Psoas muscle (tissue), 8 donors: ENCODE results near the gene SPDYE3. TPM values are rescaled to one million over a fixed set of nuclear protein-coding genes. Genes with fewer than 3 reads are reported as not detected.
"Not testable (repeated sequence)": the region's sequence is repeated elsewhere in the genome, so short reads cannot be mapped to it uniquely, and the experiment has no call there.

ENCODE experiments used
- ATAC-seq, 4 donors: fragments of 200-7000 bp; cut with Tn5 transposase; one replicate each; pipeline ENCODE4 v1.9.1; 2020; ENCODE audit warnings: moderate library complexity in 3 of 4, mild to moderate bottlenecking in 2 of 4
- DNase-seq, 2 donors: peaks; one replicate each; pipeline ENCODE4 v3.0.0-alpha.2; 2020
- H3K27ac ChIP-seq: fragments of 200-600 bp; one replicate; pipeline ENCODE4 v1.8.0; 2022
- H3K27me3 ChIP-seq, 3 donors: fragments of 200-600 bp in 1 of 3; one replicate each; pipeline versions ENCODE4 v1.6.1 to v1.8.0; 2013 to 2022; ENCODE audit warnings: low read length in 2 of 3, mild to moderate bottlenecking in 2 of 3, moderate library complexity in 1 of 3; ENCODE audit not compliant: insufficient read depth in 3 of 3
- H3K36me3 ChIP-seq, 2 donors: fragments of 200-600 bp in 1 of 2; one replicate each; pipeline versions ENCODE4 v1.6.1 to v1.8.0; 2013 to 2022; ENCODE audit warnings: low read depth in 1 of 2, mild to moderate bottlenecking in 1 of 2, moderate library complexity in 1 of 2; ENCODE audit not compliant: insufficient read depth in 1 of 2
- H3K4me1 ChIP-seq: fragments of 200-600 bp; one replicate; pipeline ENCODE4 v1.8.0; 2022
- H3K4me3 ChIP-seq: fragments of 200-600 bp; one replicate; pipeline ENCODE4 v1.8.0; 2022; ENCODE audit warnings: mild to moderate bottlenecking
- H3K9me3 ChIP-seq: fragments of 200-600 bp; one replicate; pipeline ENCODE4 v1.8.0; 2022
- CTCF ChIP-seq: fragments of 200-600 bp; IDR thresholded peaks from one replicate; pipeline ENCODE4 v1.8.0; 2022; ENCODE audit warnings: antibody characterized with exemption
- WGBS, 3 donors: extraction: QIAGEN DNeasy Blood & Tissue Kit; methylation state at CpG; one replicate each; pipeline versions ENCODE4 v1.1.6 to v1.1.7; 2013; 5-methylcytosine and 5-hydroxymethylcytosine counted together
- intact Hi-C, 2 donors: fragments of 100-400 bp; cut with DNase I; formaldehyde crosslinking; loops; one replicate each; pipeline versions ENCODE4 v1.11.0 to v1.14.2; 2022
- polyA plus RNA-seq, 3 donors: library from polyadenylated mRNA; stranded (reverse); fragments of 200-250 nt; gene quantifications; one replicate each; pipeline ENCODE4 v1.2.3, GENCODE V29; 2013
- total RNA-seq, 4 donors: library from RNA; stranded (reverse); fragmentation: NEBNext Ultra II Directional in 2 of 4; extraction: Animal tissue kit (Norgen Biotek cat#: 25700) in 2 of 4; gene quantifications; one replicate each; pipeline versions ENCODE4 v1.2.1 to v1.2.4, GENCODE V29; 2021 to 2023
- donor health status: healthy with polysubstance abuse.
- donor health status: DM: no; HTN: no; CAD: no; lungs with moderate emphysema.
- donor health status: Bipolar disorder and iron deficiency.
- donor health status: healthy.
- donor health status: DM: yes; HTN: yes; CAD: no.
- donor health status: DM: no; HTN: no; CAD: no.
- donor health status: DM: no; HTN: no; CAD: no.
- donor health status: DM: yes; HTN: yes; CAD: no.

The SPDYE3 gene
- total and polyA plus RNA-seq, 7 donors = 0.09 to 0.19 TPM; not detected in 5

DNA sequence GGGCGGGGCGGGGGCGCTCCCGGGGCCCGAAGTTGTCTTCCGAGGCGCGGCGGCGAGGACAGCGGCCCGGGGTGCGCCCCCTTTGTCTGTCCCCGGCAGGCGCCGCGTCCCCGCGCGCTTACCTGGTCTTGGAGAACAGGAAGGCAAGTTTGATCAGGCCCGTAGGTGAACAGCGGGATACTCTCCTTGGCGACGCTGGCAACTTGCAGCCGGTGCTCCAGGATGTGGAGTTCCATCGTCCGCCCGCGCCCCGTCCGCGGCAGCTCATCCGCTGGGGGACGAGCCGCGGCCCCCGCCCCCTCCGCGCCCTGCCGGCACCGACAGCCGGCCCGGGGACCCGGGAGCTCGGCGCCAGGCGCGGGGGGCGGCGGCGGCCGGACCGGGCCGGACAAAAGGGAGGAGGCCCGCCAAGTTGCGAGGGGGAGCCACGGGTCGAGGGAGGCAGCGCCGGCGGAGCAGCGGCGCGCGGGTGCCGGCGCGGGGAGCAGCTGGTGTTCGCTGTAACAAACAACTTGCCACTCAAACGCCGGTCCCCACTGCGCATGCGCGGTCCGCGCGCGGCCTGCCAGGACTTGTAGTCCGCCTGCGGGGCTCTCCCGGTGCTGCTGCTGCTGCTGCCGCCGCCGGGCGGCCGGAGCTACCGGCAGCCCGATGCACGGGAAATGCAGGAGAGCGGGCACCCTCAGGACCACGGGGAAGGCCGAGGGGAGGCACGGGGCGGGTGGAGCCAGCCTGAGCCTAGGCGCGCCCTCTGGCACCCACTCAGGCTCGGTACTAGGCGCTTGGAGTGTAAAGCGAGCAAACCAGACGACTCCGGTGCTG lies 35.6 kb upstream of the SPDYE3 start:
- Histone ChIP-seq H3K9me3 (no peaks in the 10 kb centered on the region), H3K36me3 (peaks cover 0 to 4% of the 10 kb centered on the region in 2 donors), H3K4me3 (peak overlapping the region; percentile 78), H3K27ac (peak overlapping the region; percentile 91), H3K4me1 (peaks cover 21% of the 10 kb centered on the region), H3K27me3 (no peaks in the 10 kb centered on the region)
- DNase-seq (peak; percentile 100), ATAC-seq (peak; percentile 82 to 89 (median 84))
- WGBS, 3 donors = 1% methylated on average over 54 to 101 of the region's 101 CpGs
- intact Hi-C loops = loop anchor here in 1 of 2 donors (10.0 kb wide), 1 partner anchor 73 kb away; no protein-coding TSS in a partner anchor
- peak; percentile 32 for TF ChIP-seq CTCF

- not testable (repeated sequence) for H3K9me3 ChIP-seq, H3K27me3 ChIP-seq, H3K36me3 ChIP-seq
- intact Hi-C loops = loop anchor here in 1 of 2 donors (10.0 kb wide), 1 partner anchor 72 kb away; no protein-coding TSS in a partner anchor
- H3K4me3 ChIP-seq = peak overlapping the region; percentile 78
- ATAC-seq (peak; percentile 15 to 23 (median 18)), DNase-seq (peak in 1 of 2 donors; percentile 58)
- H3K27ac ChIP-seq = peak overlapping the region; percentile 91
- 20 to 38% (median 21%) methylated on average over 11 of the region's 11 CpGs for WGBS, 3 donors
- peaks cover 15% of the 10 kb centered on the region for H3K4me1 ChIP-seq
Measured at GRCh38 chr7:100272538-100272902, 35.0 kb upstream of the SPDYE3 start.

DNA sequence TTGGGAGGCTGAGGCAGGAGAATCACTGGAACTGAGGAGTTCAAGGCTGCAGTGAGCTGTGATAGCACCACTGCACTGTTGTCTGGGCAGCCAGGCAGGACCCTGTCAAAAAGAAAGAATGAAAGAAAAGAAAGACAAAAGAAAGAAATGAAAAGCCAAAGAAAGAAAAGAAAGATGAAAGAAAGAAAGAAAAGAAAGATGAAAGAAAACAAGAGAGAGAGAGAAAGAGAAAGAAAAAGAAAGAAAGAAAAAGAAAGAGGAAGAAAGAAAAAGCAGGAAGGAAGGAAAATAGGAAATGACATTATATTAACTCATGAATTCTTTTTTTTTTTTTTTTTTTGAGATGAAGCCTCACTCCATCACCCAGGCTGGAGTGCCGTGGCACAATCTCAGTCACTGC lies 32.4 kb upstream of the SPDYE3 start:
- no peak for ATAC-seq
- no peaks in the 10 kb centered on the region for H3K36me3 ChIP-seq
- no peak overlapping the region for H3K27ac ChIP-seq
- peaks cover 4% of the 10 kb centered on the region for H3K4me1 ChIP-seq
- WGBS, 3 donors = 88 to 91% (median 88%) methylated on average over 1 of the region's 1 CpG
- H3K4me3 ChIP-seq = no peak overlapping the region
- no peaks in the 10 kb centered on the region for H3K9me3 ChIP-seq
- TF ChIP-seq CTCF = no peak
- intact Hi-C loops = loop anchor here in 1 of 2 donors (10.0 kb wide), 1 partner anchor 70 kb away; no protein-coding TSS in a partner anchor
- no peaks in the 10 kb centered on the region for H3K27me3 ChIP-seq
- DNase-seq = no peak

DNA sequence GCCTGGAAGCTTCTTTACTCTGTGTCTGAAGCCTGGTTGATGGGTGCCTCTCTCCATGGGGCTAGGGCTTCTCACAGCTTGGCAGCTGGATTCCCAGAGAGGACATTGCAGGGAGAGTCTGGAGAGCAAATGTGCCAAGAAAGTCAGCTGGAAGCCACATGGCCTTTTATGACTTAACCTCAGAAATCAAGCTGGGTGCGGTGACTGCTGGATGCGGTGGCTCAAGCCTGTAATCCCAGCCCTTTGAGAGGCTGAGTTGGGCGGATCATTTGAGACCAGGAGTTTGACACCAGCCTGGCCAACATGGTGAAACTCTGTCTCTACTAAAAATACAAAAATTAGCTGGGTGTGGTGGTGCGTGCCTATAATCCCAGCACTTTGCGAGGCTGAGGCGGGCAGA lies 31.4 kb upstream of the SPDYE3 start:
- H3K27ac ChIP-seq, ATAC-seq, H3K4me3 ChIP-seq, H3K4me1 ChIP-seq, H3K27me3 ChIP-seq, DNase-seq, H3K36me3 ChIP-seq, H3K9me3 ChIP-seq: not testable (repeated sequence)
- intact Hi-C loops = loop anchor here in 1 of 2 donors (10.0 kb wide), 1 partner anchor 69 kb away; no protein-coding TSS in a partner anchor
- WGBS, 3 donors = 51 to 87% (median 81%) methylated on average over 6 of the region's 6 CpGs

GRCh38 chr7:100282069-100282608 lies 25.4 kb upstream of the SPDYE3 start:
- 60 to 76% (median 74%) methylated on average over 3 of the region's 3 CpGs for WGBS, 3 donors
- H3K4me3 ChIP-seq, H3K27me3 ChIP-seq, H3K9me3 ChIP-seq, H3K4me1 ChIP-seq, H3K36me3 ChIP-seq, intact Hi-C loops, DNase-seq, H3K27ac ChIP-seq: not testable (repeated sequence)
- ATAC-seq = peak; percentile 40 to 63 (median 54)

DNA sequence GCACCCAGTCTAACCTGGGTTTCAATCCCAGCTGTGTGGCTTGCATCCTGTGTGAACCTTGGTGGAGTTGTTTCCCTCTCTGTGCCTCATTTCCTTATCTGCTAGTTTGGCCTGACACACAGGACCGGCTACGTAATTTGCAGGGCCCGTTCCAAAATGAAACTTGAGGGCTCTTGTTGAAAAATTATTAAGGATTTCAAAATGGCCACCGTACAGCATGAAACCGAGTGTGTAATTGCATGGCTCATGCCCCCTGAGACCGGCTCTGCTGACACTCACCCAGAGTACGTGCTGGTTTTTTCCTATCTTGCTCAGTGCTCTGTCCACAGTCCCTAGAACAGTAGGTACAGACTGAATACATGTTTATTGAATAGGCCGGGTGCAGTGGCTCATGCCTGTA lies 24.4 kb upstream of the SPDYE3 start:
- intact Hi-C loops = not testable (repeated sequence)
- peak in 1 of 4 donors; percentile 37 for ATAC-seq
- 77 to 81% (median 78%) methylated on average over 4 to 8 of the region's 8 CpGs for WGBS, 3 donors

DNA sequence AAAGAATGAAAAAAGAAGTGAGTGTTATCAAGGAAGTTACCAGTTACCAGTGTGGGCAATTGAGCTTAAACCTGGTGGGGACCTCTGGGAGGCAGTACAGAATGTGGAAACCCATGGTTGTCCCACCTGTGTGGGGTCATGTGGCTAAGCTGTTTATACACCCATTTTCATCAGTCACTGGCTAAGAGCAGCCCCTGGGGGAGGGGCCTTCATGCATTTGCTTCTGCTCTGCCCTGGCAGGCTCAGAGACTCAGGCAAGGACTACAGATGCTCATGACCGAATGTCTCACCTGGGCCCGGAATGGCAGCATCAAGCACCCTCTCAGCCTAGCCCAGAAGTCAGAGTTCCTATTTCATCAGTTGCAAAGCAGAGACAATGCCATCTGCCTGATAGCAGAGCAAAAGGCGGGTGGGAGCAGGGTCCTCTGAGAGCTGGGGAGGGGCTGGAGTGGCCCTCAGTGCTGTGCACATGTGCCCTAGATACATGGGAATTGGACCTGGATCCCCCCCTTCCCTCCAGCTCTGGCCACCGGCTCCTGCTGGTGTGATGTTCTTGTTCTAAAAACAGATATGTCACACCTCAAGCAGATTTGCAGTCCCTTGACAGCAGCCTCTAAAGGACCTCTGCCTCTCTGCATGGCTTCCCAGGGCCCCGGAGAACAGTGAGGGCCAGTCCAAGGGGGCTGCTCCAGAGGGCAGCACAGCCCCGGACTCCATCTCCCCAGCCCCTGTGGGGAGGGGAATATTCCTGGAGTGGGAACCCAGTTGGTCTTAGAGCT lies 20.1 kb upstream of the SPDYE3 start:
- WGBS, 3 donors = 70 to 84% (median 74%) methylated on average over 6 of the region's 6 CpGs
- intact Hi-C loops = not testable (repeated sequence)

More for the DNA sequence above, 24.4 kb upstream of the SPDYE3 start:
- H3K9me3 ChIP-seq, H3K4me1 ChIP-seq, DNase-seq, H3K27me3 ChIP-seq, H3K4me3 ChIP-seq, H3K27ac ChIP-seq, H3K36me3 ChIP-seq: not testable (repeated sequence)

DNA sequence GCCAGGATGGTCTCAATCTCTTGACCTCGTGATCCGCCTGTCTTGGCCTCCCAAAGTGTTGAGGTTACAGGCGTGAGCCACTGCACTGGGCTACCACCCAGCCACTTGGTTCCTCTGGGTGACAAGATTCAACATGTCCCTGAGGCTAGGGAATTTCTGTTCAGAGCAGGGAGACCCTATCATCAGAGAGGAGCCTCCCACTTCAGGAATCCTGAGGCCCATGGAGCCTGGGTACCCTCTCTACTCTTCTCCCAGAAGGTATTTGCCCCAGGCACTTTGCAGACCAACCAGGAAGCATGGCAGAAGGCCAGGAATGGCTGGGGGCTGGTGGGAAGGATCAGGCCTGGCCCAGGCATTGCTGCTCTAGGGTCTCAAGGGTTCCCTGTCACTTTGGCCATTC lies 19.2 kb upstream of the SPDYE3 start:
- DNase-seq, H3K27ac ChIP-seq, intact Hi-C loops, H3K36me3 ChIP-seq, ATAC-seq, H3K4me3 ChIP-seq, H3K4me1 ChIP-seq, H3K9me3 ChIP-seq, H3K27me3 ChIP-seq: not testable (repeated sequence)
- 89 to 97% (median 96%) methylated on average over 3 of the region's 3 CpGs for whole genome bisulfite sequencing, 3 donors

More for the DNA sequence above, 20.1 kb upstream of the SPDYE3 start:
- ATAC-seq, H3K4me1 ChIP-seq, H3K36me3 ChIP-seq, H3K9me3 ChIP-seq, H3K27me3 ChIP-seq, H3K4me3 ChIP-seq, DNase-seq, H3K27ac ChIP-seq: not testable (repeated sequence)

GRCh38 chr7:100292162-100292561 lies 15.3 kb upstream of the SPDYE3 start:
- H3K9me3 ChIP-seq, intact Hi-C loops, ATAC-seq, H3K27me3 ChIP-seq, DNase-seq, H3K4me3 ChIP-seq, H3K27ac ChIP-seq, H3K4me1 ChIP-seq, H3K36me3 ChIP-seq: not testable (repeated sequence)
- 95 to 100% (median 100%) methylated on average over 1 of the region's 1 CpG for WGBS, 3 donors
